Mesothelial cell of epicardium (in vitro differentiated cells): Measurements from ENCODE around the gene SOX13. TPM values are rescaled to one million over a fixed set of nuclear protein-coding genes. Genes with fewer than 3 reads are reported as not detected.
A peak's percentile ranks its signal among the peaks of the same experiment; 100 is the strongest.

Experiments
- DNase-seq, 2 experiments: peaks; one replicate each; pipeline ENCODE4 v3.0.0; 2021; ENCODE audit warnings: low spot score in 2 of 2; ENCODE audit not compliant: unreplicated experiment in 2 of 2
- H3K27ac Mint-ChIP-seq: 2 replicates; pipeline ENCODE4 v1.8.0; 2021; ENCODE audit warnings: mixed read lengths
- H3K27me3 Mint-ChIP-seq: 2 replicates; pipeline ENCODE4 v1.8.0; 2021; ENCODE audit warnings: low read depth, mixed read lengths
- H3K36me3 Mint-ChIP-seq: 2 replicates; pipeline ENCODE4 v1.8.0; 2021; ENCODE audit warnings: mixed read lengths
- H3K4me1 Mint-ChIP-seq: 2 replicates; pipeline ENCODE4 v1.8.0; 2021; ENCODE audit warnings: mixed read lengths
- H3K4me3 Mint-ChIP-seq: 2 replicates; pipeline ENCODE4 v1.8.0; 2021; ENCODE audit warnings: mild to moderate bottlenecking, moderate library complexity, mixed read lengths
- H3K9me3 Mint-ChIP-seq: 2 replicates; pipeline ENCODE4 v1.8.0; 2021; ENCODE audit warnings: mixed read lengths
- total RNA-seq: library from RNA; stranded (reverse); gene quantifications from 3 replicates; pipeline ENCODE4 v1.2.1, GENCODE V29; 2021
- TF ChIP-seq, protein P1 (sequence below): fragments of 200-600 bp; sonication (generic); IDR thresholded peaks from one replicate; pipeline ENCODE4 v1.5.0; 2021; ENCODE audit warnings: antibody characterized with exemption; ENCODE audit not compliant: unreplicated experiment

The SOX13 gene
- total RNA-seq, 1 donor from 2014 or later = 61.7 TPM

DNA sequence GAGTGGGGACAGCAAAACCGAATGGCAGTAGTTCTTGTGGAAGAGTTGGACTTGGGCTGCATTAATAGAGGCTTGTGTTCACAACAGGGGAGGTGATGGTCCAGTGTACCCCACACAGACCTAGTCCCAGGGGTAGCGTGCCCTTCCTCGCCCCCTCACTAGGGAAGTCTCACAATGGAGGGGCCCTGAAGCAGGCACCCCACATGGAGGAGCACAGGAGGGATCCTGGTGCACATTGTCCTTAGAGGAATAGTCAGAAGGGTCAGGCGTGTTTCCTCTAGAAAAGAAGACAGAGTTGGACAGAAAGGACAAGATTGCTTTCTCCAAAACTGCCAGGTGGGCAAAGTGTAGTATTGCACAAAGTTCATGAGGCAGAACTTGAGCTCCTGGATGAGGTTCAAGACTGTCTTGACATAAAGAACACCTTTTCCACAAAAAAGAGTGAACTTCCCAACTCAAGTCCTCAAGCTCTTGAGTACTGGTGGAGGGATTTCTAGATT, 55.6 kb downstream of the SOX13 start:
- Mint-ChIP-seq H3K4me3 (no peak overlapping the region), H3K36me3 (peaks cover 19% of the 10 kb centered on the region), H3K4me1 (peaks cover 42% of the 10 kb centered on the region), H3K27ac (peak overlapping the region; percentile 72), H3K27me3 (no peaks in the 10 kb centered on the region), H3K9me3 (no peaks in the 10 kb centered on the region)
- TF ChIP-seq, protein P1, sequence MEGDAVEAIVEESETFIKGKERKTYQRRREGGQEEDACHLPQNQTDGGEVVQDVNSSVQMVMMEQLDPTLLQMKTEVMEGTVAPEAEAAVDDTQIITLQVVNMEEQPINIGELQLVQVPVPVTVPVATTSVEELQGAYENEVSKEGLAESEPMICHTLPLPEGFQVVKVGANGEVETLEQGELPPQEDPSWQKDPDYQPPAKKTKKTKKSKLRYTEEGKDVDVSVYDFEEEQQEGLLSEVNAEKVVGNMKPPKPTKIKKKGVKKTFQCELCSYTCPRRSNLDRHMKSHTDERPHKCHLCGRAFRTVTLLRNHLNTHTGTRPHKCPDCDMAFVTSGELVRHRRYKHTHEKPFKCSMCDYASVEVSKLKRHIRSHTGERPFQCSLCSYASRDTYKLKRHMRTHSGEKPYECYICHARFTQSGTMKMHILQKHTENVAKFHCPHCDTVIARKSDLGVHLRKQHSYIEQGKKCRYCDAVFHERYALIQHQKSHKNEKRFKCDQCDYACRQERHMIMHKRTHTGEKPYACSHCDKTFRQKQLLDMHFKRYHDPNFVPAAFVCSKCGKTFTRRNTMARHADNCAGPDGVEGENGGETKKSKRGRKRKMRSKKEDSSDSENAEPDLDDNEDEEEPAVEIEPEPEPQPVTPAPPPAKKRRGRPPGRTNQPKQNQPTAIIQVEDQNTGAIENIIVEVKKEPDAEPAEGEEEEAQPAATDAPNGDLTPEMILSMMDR = no peak
- no peak for DNase-seq

DNA sequence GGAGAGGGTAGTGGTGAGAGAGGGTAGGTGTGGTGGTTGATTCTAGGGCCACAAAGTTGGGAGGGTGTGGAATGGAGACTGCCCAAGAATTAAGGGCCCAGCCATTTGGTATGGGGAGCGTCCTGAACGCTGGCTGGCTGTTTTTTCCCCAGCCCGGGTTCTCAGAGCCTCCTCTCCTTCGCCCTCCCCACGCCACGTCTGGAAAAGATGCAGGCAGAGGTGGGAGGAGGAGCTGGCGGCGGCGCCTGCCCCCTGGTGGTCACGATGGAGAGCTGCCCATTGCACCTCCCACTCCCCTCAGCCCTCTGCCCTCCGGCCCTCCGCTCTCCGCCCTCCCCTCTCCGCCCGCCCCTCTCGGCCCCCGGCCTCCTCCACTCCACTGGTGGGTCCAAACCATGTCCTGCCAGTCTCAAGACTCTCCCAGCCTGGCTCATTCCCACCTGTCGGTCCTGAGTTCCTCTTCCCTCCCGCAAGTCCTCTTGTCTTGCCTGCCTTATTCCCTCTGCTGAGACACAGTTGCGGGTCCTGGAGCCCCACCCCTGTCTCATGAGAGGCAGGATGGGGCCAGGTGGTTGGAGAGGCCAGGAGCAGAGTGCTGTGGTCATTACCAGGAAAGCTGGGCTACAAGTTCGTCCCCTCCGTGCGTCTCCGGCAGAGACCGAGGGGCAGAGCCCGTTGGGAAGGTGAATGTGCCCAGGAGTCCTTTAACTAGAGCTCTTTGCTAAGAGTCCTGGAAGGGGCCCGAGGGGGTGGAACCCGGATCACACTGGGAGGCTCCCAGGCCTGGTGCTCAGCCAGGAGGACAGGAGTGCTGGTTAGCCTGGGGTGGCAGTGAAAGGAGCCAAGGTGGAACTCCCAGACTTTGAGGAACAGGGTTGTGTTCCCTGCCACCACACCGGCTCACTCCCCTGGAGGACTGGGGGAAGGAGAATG, 56.3 kb downstream of the SOX13 start:
- TF ChIP-seq, protein P1 = peak; percentile 97
- peaks cover 42% of the 10 kb centered on the region for H3K4me1 Mint-ChIP-seq
- H3K27me3 Mint-ChIP-seq = no peaks in the 10 kb centered on the region
- H3K27ac Mint-ChIP-seq = peak overlapping the region; percentile 72
- peak; percentile 69 to 83 for DNase-seq
- H3K4me3 Mint-ChIP-seq = peak overlapping the region; percentile 54
- H3K36me3 Mint-ChIP-seq = peaks cover 16% of the 10 kb centered on the region
- H3K9me3 Mint-ChIP-seq = no peaks in the 10 kb centered on the region

DNA sequence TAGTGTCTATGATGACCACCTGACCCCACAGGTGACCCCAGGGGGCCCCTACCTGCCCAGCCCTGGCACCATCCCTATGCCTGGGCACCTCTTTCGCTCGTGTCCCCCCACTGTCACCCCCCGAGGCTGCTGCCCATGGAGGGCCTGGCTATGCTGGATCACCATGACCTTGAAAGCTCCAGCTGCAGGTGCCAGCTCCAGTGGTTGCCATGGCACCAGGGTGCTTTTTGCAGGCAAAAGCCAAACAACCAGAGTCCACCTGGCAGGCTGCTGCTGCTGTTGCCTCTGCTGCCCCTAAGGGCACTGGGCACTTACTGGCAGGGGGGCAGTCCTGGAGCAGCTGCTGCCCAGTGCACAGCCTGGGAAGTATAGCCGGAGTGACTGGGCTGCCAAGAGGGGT, 57.3 kb downstream of the SOX13 start:
- no peak overlapping the region for H3K27ac Mint-ChIP-seq

DNA sequence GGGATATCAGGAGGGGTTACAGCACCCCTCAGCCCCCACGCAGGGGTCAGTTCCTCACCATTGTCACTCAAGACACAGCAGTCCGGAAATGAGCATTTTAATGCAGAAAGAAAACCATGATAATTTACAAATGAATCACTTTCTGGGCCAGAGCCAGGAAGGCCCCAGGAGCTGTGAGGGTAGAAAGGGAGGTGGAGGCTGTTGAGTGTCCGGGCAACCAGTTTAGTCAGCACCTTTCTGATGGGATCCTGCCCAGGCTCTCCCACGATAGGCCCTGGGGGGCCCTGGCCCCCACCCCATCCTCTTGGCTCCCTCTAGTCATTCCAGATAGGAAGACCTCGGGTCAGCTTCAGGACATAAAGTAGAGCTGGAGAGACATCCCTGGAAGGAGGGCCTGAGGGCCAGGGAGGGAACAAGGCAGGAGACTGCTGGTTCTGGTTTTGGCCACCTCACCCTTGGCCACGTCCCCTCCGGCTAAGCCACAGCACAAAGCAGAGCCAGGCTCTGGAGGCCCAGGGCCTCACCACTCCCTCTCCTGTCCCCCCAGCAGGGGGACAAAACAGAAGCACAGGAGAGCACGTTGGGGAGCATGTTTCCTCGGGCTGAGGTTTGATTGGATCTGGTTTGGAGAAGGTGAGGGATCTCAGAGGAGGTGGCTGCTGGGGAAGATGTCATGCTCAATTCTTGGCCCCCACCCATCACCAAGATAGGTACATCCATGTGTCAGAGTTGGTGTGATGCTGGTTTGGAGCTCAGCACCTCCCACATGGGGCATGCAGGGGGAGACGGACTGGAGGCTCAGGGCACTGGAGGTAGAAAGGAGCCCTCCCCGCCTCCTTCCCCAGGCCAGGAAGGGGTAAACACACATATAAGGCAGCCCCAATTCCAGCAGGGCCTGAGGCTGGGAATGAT, 58.3 kb downstream of the SOX13 start:
- Mint-ChIP-seq H3K36me3 (peaks cover 12% of the 10 kb centered on the region), H3K27me3 (no peaks in the 10 kb centered on the region), H3K9me3 (no peaks in the 10 kb centered on the region), H3K4me1 (peaks cover 40% of the 10 kb centered on the region), H3K4me3 (no peak overlapping the region), H3K27ac (peak overlapping the region; percentile 86)
- TF ChIP-seq, protein P1 = no peak
- no peak for DNase-seq

More for the DNA sequence above, 57.3 kb downstream of the SOX13 start:
- peaks cover 11% of the 10 kb centered on the region for H3K36me3 Mint-ChIP-seq
- DNase-seq = no peak
- peaks cover 42% of the 10 kb centered on the region for H3K4me1 Mint-ChIP-seq
- no peaks in the 10 kb centered on the region for H3K9me3 Mint-ChIP-seq
- TF ChIP-seq, protein P1 = no peak
- H3K4me3 Mint-ChIP-seq = no peak overlapping the region
- H3K27me3 Mint-ChIP-seq = no peaks in the 10 kb centered on the region

DNA sequence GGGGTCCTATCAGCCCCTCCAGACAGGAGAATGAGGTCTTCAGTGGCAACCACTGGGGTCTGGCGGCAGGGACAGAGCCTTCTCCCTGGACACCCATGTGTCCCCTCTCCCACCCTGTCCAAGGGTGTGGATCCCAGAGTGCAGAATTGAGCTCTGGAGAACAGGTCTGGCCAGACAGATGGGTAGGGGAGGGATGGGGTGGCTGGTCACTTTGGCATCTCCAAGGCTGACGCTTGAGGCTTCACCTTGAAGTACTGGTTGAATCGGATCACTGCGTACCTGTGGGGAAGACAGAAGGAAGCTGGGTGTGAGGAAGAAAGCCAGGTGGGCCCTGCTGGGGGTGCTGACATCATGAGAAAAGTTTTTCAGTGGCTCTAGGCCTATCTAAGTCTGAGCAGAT, 59.1 kb downstream of the SOX13 start:
- Mint-ChIP-seq H3K27ac (peak overlapping the region; percentile 12), H3K4me1 (peaks cover 33% of the 10 kb centered on the region), H3K4me3 (no peak overlapping the region), H3K27me3 (no peaks in the 10 kb centered on the region), H3K9me3 (no peaks in the 10 kb centered on the region), H3K36me3 (peaks cover 9% of the 10 kb centered on the region)
- TF ChIP-seq, protein P1 = no peak
- DNase-seq = no peak
